PC-9 (cell line): ENCODE data around the gene TUBA1C. TPM values are rescaled to one million over a fixed set of nuclear protein-coding genes. Genes with fewer than 3 reads are reported as not detected.
"Not testable (repeated sequence)": the region's sequence is repeated elsewhere in the genome, so short reads cannot be mapped to it uniquely, and the experiment has no call there.

Source experiments
- BruUV-seq: library from RNA; stranded (reverse); fragments of 400-500 nt; replicated peaks from 2 replicates; lab custom pipeline; 2021; lab: Mats Ljungman, UMichigan
- CTCF ChIA-PET: fragments of 300-600 bp; sonication (Branson Sonifier 250); formaldehyde crosslinking; loops from one replicate; lab custom pipeline; 2022; ENCODE audit warnings: antibody characterized with exemption; lab: Charles Lee
- POLR2A ChIA-PET: fragments of 300-600 bp; sonication (Branson Sonifier 250); formaldehyde crosslinking; loops from one replicate; lab custom pipeline; 2022; ENCODE audit warnings: antibody characterized with exemption; ENCODE audit not compliant: unreplicated experiment; lab: Charles Lee
- DNase-seq, 2 experiments: peaks; one replicate each; pipeline versions ENCODE4 v3.0.0 to v3.0.0-alpha.2; 2015 to 2022; ENCODE audit warnings: mixed read lengths in 1 of 2
- H2AFZ ChIP-seq: fragments of 200-600 bp; sonication (generic); 2 replicates; pipeline ENCODE4 v1.8.1; 2017; ENCODE audit warnings: antibody characterized with exemption
- H3F3A ChIP-seq: fragments of 200-600 bp; sonication (generic); 2 replicates; pipeline ENCODE4 v1.8.1; 2017; ENCODE audit warnings: antibody characterized with exemption, mild to moderate bottlenecking, low read depth; ENCODE audit not compliant: insufficient read depth
- H3K27ac ChIP-seq: fragments of 200-600 bp; sonication (generic); 2 replicates; pipeline ENCODE4 v1.6.1; 2016; ENCODE audit warnings: mixed run types
- H3K27me3 ChIP-seq: fragments of 200-600 bp; sonication (generic); 2 replicates; pipeline ENCODE4 v1.6.1; 2016; ENCODE audit warnings: low read depth, mixed run types; ENCODE audit not compliant: insufficient read depth
- H3K36me3 ChIP-seq: fragments of 200-600 bp; sonication (generic); 2 replicates; pipeline ENCODE4 v1.6.1; 2016; ENCODE audit warnings: low read depth, mixed run types
- H3K4me1 ChIP-seq: fragments of 200-600 bp; sonication (generic); replicated peaks from 2 replicates; pipeline ENCODE4 v1.6.1; 2016; ENCODE audit warnings: mixed run types; ENCODE audit not compliant: insufficient read depth
- H3K4me2 ChIP-seq: fragments of 200-600 bp; sonication (generic); 2 replicates; pipeline ENCODE4 v1.6.1; 2017; ENCODE audit warnings: mixed run types
- H3K4me3 ChIP-seq: fragments of 200-600 bp; sonication (generic); 2 replicates; pipeline ENCODE4 v1.6.1; 2016; ENCODE audit warnings: mixed run types
- H3K79me2 ChIP-seq: fragments of 200-600 bp; sonication (generic); 2 replicates; pipeline ENCODE4 v1.6.1; 2017; ENCODE audit warnings: low read depth, mixed run types
- H3K9me2 ChIP-seq: fragments of 200-600 bp; sonication (generic); 2 replicates; pipeline ENCODE4 v1.8.1; 2017; ENCODE audit warnings: mild to moderate bottlenecking; ENCODE audit not compliant: insufficient read depth
- H3K9me3 ChIP-seq: fragments of 200-600 bp; sonication (generic); 2 replicates; pipeline ENCODE4 v1.8.1; 2016; ENCODE audit warnings: low read depth; ENCODE audit not compliant: insufficient read depth
- H4K20me1 ChIP-seq: fragments of 200-600 bp; sonication (generic); 2 replicates; pipeline ENCODE4 v1.8.1; 2017; ENCODE audit not compliant: insufficient read depth
- CTCF ChIP-seq: fragments of 200-600 bp; sonication (generic); conservative IDR thresholded peaks from 2 replicates; pipeline ENCODE4 v1.6.1; 2017; ENCODE audit warnings: mixed run types, antibody characterized with exemption, mild to moderate bottlenecking, moderate library complexity
- EZH2 ChIP-seq: fragments of 200-600 bp; sonication (generic); IDR thresholded peaks from 2 replicates; pipeline ENCODE4 v1.8.0; 2017; ENCODE audit warnings: antibody characterized with exemption, low read depth
- intact Hi-C: fragments of 100-400 bp; cut with micrococcal nuclease; formaldehyde crosslinking; loops from one replicate; pipeline ENCODE4 v1.10.0; 2022; ENCODE audit not compliant: unreplicated experiment
- total RNA-seq: library from RNA; stranded (reverse); gene quantifications from 2 replicates; pipeline ENCODE4 v1.2.3, GENCODE V29; 2021

Gene TUBA1C
- total RNA-seq, 1 experiment from 2014 or later, result 490 TPM

GRCh38 chr12:49276304-49277290 lies 11.7 kb downstream of the TUBA1C start:
- no peak for DNase-seq
- Histone ChIP-seq H3F3A (peaks cover 45% of the 10 kb centered on the region), H3K4me3 (no peak overlapping the region), H2AFZ (no peak overlapping the region), H4K20me1 (peaks cover 30% of the 10 kb centered on the region), H3K27ac (no peak overlapping the region), H3K36me3 (peaks cover 14% of the 10 kb centered on the region), H3K79me2 (peaks cover 3% of the 10 kb centered on the region; the same call in 1 of the 2 replicates), H3K9me3 (no peaks in the 10 kb centered on the region), H3K9me2 (no peaks in the 10 kb centered on the region), H3K27me3 (no peaks in the 10 kb centered on the region), H3K4me1 (no peaks in the 10 kb centered on the region), H3K4me2 (no peak overlapping the region)
- no peak for TF ChIP-seq EZH2
- TF ChIP-seq CTCF, result no peak
- POLR2A ChIA-PET, result interaction anchor here (0.6 kb wide), 2 partner anchors 322 to 482 kb away, joined by 4 read pairs; no protein-coding TSS in a partner anchor
- intact Hi-C loops, result no loop called here
- no TSS peak for BruUV-seq
- CTCF ChIA-PET, result interaction anchor here (0.6 kb wide), 1 partner anchor 36 kb away, joined by 8 read pairs; no protein-coding TSS in a partner anchor

- Histone ChIP-seq H3K4me3 (no peak overlapping the region), H2AFZ (no peak overlapping the region), H4K20me1 (peaks cover 23% of the 10 kb centered on the region), H3K4me2 (no peak overlapping the region), H3K36me3 (peaks cover 9% of the 10 kb centered on the region), H3K4me1 (no peaks in the 10 kb centered on the region), H3F3A (peaks cover 39% of the 10 kb centered on the region), H3K79me2 (no peaks in the 10 kb centered on the region), H3K9me3 (no peaks in the 10 kb centered on the region), H3K27me3 (no peaks in the 10 kb centered on the region), H3K9me2 (no peaks in the 10 kb centered on the region), H3K27ac (no peak overlapping the region)
- intact Hi-C loops, result no loop called here
- DNase-seq, result no peak
- POLR2A ChIA-PET, result interaction anchor here (0.6 kb wide), 3 partner anchors 90 to 544 kb away, joined by 4 to 6 read pairs (median 4); partner anchors contain the start of gene SPATS2
- TF ChIP-seq EZH2 (no peak), CTCF (no peak)
- BruUV-seq, result no TSS peak
- CTCF ChIA-PET, result interaction anchor here (0.6 kb wide), 1 partner anchor 206 kb away, joined by 7 read pairs; no protein-coding TSS in a partner anchor
Measured at GRCh38 chr12:49277466-49277865, 12.6 kb downstream of the TUBA1C start.

- Histone ChIP-seq H3K27me3 (no peaks in the 10 kb centered on the region), H3K4me3 (no peak overlapping the region), H3K79me2 (no peaks in the 10 kb centered on the region), H3K9me2 (no peaks in the 10 kb centered on the region), H3K4me1 (no peaks in the 10 kb centered on the region), H3K36me3 (no peaks in the 10 kb centered on the region), H2AFZ (no peak overlapping the region), H3K9me3 (no peaks in the 10 kb centered on the region), H3K4me2 (no peak overlapping the region), H3F3A (peaks cover 18% of the 10 kb centered on the region), H3K27ac (no peak overlapping the region), H4K20me1 (peaks cover under 1% of the 10 kb centered on the region; the same call in 1 of the 2 replicates)
- no peak for TF ChIP-seq CTCF
- no peak for TF ChIP-seq EZH2
- ChIA-PET POLR2A (no interaction called here), CTCF (no interaction called here)
- intact Hi-C loops, result no loop called here
- DNase-seq, result no peak
- BruUV-seq, result no TSS peak
Measured at GRCh38 chr12:49279706-49280159, 14.9 kb downstream of the TUBA1C start.

- H3K79me2 ChIP-seq, BruUV-seq, H4K20me1 ChIP-seq, H3K4me3 ChIP-seq, CTCF ChIA-PET, DNase-seq, intact Hi-C loops, H3K27me3 ChIP-seq, H3F3A ChIP-seq, H3K9me2 ChIP-seq, H3K4me1 ChIP-seq, H3K27ac ChIP-seq, H3K36me3 ChIP-seq, H3K9me3 ChIP-seq, H2AFZ ChIP-seq, H3K4me2 ChIP-seq: not testable (repeated sequence)
- POLR2A ChIA-PET, result interaction anchor here (0.6 kb wide), 1 partner anchor 174 kb away, joined by 3 read pairs; no protein-coding TSS in a partner anchor
Measured at GRCh38 chr12:49280545-49280944, 15.7 kb downstream of the TUBA1C start.
